ACHN (cell line): Measurements from ENCODE around the gene UBAC2.

Experiments
- DNase-seq: peaks from one replicate; pipeline ENCODE4 v3.0.0-alpha.2; 2015
- in situ Hi-C: cut with HindIII; loops from 2 replicates; pipeline ENCODE4 v1.10.0; 2017; ENCODE audit warnings: low sequenced_read_pairs, low pct_ligation_motif_present, low pct_unique_long_range_greater_than_20kb

Gene UBAC2

GRCh38 chr13:99314640-99315176 is 114.1 kb downstream of the UBAC2 start:
- DNase-seq = no peak
- in situ Hi-C loops = no loop called here

DNA sequence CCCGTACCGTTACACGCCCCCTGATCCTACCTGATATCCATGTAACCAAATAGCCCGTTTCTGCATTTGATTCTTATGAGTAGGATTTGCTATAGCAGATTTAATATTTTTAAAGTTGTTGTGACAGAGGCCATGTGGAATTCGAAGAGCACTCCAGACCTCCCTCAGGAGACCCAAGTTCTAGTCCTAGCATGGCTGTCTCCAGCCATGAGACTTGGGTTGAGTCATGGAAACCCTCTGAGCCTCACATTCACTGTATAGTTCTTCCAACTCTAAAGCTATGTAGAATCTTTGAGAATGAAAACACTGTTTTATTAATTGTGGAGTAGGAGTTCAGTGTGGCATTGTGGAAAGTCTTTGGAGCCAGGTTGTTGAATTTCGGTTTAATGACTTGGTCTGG is 114.5 kb downstream of the UBAC2 start:
- no peak for DNase-seq
- in situ Hi-C loops = no loop called here

DNA sequence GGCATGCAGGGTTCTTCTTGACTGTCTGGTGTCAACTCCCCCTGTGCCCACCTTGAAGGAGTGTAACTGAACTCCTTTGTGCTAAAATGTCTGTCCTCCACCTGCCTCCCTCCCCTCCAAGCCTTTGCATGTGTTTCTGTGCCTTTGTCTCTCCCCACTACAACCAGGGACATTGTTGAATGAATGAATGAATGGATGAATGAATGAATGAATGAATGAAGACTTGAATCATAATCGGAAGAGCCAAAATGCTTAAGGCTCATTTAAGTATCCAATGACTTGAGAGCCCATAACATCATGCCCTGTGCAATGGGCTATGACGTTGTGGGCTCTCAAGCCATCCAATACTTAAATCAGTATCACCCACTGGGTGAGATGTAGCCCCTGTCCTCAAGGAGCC is 115.6 kb downstream of the UBAC2 start:
- no peak for DNase-seq
- in situ Hi-C loops = no loop called here

DNA sequence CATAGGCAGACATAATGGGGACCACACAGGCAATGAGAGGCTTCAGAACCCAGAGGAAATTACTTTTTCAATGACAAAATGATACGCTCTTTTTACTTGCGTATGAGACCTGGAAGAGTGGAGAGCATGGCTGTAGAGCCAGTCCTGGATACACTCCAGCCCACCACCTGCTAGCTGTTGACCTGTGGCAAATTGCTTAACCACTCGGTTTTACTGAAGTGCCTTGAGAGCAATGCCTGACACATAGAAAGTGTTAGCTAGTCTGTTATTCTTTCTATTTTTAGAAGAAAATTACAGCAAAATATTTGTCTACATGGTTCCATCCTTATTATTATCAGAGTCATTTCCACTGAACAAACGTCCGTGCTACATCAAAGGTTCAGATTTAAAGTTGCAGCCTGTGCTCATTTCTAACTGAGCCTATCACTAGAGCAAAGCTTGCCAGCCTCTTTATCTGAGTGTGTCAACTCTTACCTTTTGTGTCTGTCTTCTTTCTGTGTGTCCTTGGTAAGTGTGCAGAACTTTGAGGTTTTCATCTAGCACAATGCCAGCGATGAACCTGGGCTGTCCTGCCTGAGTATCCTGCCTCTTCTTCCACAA is 116.1 kb downstream of the UBAC2 start:
- no peak for DNase-seq
- in situ Hi-C loops = no loop called here

DNA sequence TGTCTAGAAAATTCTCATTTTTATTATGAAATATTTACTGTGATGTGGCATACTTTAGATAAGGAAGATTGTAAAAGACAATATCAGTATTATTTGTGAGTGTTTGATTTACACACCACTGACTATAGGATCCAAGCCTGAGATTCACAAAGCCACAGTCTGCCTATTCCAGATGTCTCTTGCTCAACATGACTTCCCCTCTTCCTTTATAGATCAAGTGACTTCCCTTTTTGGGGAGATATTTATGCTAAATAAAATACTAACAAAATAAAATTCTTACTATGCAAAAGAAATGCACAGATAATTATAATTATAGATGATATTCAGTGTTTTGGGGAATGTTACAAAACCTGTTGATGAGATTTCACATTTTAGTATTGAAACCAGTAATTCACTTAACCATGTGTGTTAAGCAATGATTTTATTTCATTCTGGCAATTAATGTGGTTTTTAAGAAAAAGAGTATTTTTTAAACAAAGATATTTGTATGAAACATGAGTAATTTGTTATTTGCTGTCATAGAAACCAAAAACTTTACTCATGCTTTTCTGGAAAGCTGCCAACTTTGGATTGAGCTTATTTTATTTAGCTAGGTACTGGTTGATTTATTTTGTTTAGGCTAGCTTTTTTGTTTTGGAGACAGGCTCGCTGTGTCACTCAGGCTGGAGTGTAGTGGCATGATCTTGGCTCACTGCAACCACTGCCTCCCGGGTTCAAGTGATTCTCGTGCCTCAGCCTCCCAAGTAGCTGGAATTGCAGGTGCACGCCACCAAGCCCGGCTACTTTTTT is 120.2 kb downstream of the UBAC2 start:
- peak; percentile 17 for DNase-seq
- in situ Hi-C loops = no loop called here

DNA sequence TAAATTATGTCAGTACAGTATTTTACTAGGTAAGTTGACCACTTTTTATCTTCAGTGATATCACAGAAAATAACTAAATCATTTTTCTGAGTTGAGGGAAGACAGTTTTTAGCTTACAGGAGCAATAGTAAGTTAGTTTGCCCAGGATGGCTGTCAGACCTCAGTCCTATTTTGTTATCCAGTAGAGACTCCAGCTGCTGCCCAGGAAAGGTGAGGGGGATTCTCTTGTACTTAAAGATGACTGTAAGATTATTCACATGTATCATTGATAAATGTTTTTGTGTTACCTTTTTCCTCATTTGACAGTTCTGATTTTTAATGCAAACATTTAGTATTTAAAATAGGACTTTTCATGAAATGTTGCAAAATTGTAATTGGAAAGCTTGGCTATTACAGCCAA is 121.1 kb downstream of the UBAC2 start:
- DNase-seq = no peak
- in situ Hi-C loops = no loop called here

- peak; percentile 33 for DNase-seq
- in situ Hi-C loops = no loop called here
Measured at GRCh38 chr13:99322297-99323103, 121.8 kb downstream of the UBAC2 start.

- no peak for DNase-seq
- in situ Hi-C loops = no loop called here
Measured at GRCh38 chr13:99323488-99323887, 122.8 kb downstream of the UBAC2 start.

DNA sequence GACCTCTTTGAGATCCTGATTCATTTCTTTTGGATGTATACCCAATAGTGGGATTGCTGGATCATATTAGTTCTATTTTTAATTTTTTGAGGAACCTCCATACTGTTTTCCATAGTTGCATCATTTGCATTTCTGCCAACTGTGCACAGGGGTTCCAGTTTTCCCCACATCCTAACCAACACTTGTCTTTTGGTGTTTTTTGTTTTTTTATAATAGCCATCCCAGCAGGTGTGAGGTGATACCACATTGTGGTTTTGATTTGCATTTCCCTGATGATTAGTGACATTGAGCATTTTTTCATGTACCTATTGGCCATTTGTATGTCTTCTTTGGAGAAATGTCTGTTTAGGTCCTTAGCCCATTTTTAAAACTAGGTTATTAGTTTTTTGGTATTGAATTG is 125.4 kb downstream of the UBAC2 start:
- DNase-seq = no peak
- in situ Hi-C loops = no loop called here

DNA sequence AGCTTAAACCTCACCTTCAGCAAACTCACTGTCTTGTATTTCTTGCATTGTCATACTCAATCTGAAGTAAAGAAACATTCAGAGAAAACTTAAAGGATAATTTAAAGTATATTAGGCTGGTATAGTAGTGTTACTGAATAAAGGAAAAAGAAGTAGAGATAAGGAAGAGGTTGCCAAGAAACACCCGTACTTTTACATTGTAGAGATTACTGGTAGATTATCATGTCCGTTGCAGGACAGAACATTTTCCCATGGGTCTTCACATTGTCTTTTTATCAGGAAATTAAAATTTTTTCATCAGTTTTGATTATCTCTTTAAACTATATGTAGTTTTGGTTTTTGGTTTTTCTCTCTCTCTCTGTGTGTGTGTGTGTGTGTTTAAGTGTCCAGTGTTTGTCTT is 126.5 kb downstream of the UBAC2 start:
- in situ Hi-C loops = no loop called here
- DNase-seq = no peak

GRCh38 chr13:99327761-99328160 is 127.1 kb downstream of the UBAC2 start:
- no peak for DNase-seq
- in situ Hi-C loops = no loop called here

DNA sequence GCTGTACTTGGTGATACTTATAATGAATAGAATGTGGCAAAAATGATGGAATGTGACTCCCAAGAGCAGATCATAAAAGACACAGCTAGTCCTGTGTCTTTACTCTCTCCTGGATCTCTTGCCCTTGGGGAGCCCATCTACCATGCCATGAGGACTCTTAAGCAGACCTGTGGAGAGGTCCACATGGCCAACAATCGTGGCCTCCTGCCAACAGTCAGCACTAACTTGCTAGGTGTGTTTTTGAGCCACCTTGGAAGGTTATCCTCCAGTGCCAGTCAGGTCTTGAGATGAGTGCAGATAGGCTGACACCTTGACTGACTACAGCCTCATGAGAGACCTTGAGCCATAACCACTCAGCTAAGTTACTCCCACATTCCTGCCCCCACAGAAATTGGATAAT is 128.8 kb downstream of the UBAC2 start:
- in situ Hi-C loops = no loop called here
- no peak for DNase-seq

DNA sequence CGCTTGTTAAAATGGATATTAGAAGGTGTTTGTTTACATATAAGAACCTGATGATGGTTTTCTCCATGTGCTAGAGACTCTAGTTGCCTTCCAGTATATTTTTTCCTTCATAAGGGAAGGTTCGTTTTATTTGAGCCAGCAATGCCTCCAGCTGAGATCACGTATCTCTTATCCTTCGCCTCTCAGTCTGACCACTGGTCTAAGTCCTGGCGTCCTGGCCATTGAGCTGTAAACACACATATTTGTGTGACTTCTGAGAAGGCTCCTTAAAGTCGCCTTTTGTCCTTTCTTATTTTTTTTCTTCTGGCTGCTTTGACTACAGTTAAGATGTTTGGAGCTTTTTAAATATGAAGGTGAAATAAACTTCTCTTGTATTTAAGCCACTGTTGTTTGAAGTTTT is 130.3 kb downstream of the UBAC2 start:
- DNase-seq = no peak
- in situ Hi-C loops = no loop called here

- in situ Hi-C loops = no loop called here
Measured at GRCh38 chr13:99331881-99332293, 131.2 kb downstream of the UBAC2 start.

GRCh38 chr13:99332456-99332855 is 131.8 kb downstream of the UBAC2 start:
- in situ Hi-C loops = no loop called here
- no peak for DNase-seq

More at GRCh38 chr13:99331881-99332293, 131.2 kb downstream of the UBAC2 start:
- no peak for DNase-seq

DNA sequence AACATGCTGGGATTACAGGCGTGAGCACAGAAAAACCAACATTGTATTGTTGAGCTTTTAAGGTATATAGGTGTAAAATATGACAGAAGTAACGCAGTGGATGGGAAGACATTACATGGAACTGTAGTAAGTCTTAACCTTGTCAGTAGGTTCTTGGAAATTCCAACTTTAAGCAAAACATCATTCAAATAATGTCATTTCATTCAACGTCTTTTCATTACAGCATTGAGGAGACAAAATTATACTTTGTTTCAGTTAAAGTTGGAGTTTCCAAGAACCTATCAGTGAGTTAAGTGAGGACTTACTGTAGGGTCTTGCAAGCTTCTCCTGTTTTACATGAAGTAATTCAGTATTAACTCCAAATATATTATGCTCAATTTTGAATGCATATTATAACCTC is 133.6 kb downstream of the UBAC2 start:
- DNase-seq = no peak
- in situ Hi-C loops = no loop called here

DNA sequence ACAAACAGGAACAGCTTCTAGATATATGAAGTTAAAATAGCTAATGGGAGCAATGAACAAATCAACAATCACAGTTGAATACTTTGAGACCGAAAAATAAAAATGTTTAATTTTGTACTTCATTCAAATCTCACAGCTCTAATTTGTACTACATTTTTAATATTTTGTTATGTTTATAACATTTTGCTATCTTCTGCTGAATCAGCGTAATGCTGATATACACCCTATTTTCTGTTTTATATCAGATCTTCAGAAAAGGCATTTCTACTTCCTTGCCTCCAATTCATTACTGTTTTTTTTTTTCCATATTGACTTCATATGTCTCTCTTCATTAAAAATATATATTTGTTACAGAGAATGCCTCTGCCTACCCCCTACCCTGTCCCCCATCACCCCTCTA is 134.4 kb downstream of the UBAC2 start:
- no peak for DNase-seq
- in situ Hi-C loops = no loop called here

DNA sequence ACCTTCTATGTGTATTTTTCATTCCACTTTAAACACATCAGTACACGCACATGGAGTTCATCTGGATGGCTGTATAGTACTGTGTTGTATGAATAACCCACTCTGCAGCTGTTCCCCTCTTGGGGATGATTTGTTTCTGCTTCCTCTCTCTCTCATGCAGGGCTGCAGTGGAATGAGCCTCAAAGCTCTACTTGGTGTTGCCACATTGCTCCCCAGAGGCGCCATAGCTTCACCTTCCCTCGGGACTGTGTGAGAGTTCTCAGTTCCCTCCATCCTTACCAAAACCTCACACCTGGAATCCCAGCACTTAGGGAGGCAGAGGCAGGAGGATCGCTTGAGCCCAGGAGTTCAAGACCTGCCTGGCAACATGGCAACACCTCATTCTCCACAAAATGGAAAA is 134.9 kb downstream of the UBAC2 start:
- no peak for DNase-seq
- in situ Hi-C loops = no loop called here

- DNase-seq = no peak
- in situ Hi-C loops = no loop called here
Measured at GRCh38 chr13:99339230-99339721, 138.6 kb downstream of the UBAC2 start.
